Osteoblast (primary cell): ENCODE measurements around the gene C9orf78. TPM values are rescaled to one million over a fixed set of nuclear protein-coding genes. Genes with fewer than 3 reads are reported as not detected.

Experiments used
- DNase-seq: peaks from one replicate; pipeline ENCODE4 v3.0.0; 2011; ENCODE audit warnings: low spot score, mixed read lengths; ENCODE audit not compliant: insufficient read length; ENCODE audit errors: missing footprints
- H2AFZ ChIP-seq: 2 replicates; pipeline ENCODE4 v1.6.0; 2011; ENCODE audit warnings: mild to moderate bottlenecking, low read length
- H3K27ac ChIP-seq: 2 replicates; pipeline ENCODE4 v1.5.1; 2011; ENCODE audit warnings: mild to moderate bottlenecking, low read depth, low read length, moderate library complexity
- H3K27me3 ChIP-seq: 2 replicates; pipeline ENCODE4 v1.6.0; 2012; ENCODE audit warnings: mild to moderate bottlenecking, control low read depth, inconsistent platforms, low read length, moderate library complexity; ENCODE audit not compliant: insufficient read depth
- H3K36me3 ChIP-seq: 2 replicates; pipeline ENCODE4 v1.5.1; 2011; ENCODE audit warnings: mild to moderate bottlenecking, low read length, control low read depth, moderate library complexity; ENCODE audit not compliant: insufficient read depth
- H3K4me1 ChIP-seq: 2 replicates; pipeline ENCODE4 v1.5.1; 2011; ENCODE audit warnings: mild to moderate bottlenecking, low read length, control low read depth, moderate library complexity; ENCODE audit not compliant: insufficient read depth
- H3K4me2 ChIP-seq: 2 replicates; pipeline ENCODE4 v1.6.0; 2011; ENCODE audit warnings: mild to moderate bottlenecking, low read length; ENCODE audit not compliant: insufficient read depth
- H3K4me3 ChIP-seq: fragments of 200-600 bp; sonication (generic); 3 replicates; pipeline ENCODE4 v1.5.1; 2012; ENCODE audit warnings: mild to moderate bottlenecking, low read length, inconsistent platforms; ENCODE audit not compliant: insufficient read depth
- H3K79me2 ChIP-seq: 2 replicates; pipeline ENCODE4 v1.6.0; 2012; ENCODE audit warnings: mild to moderate bottlenecking, low read length, control low read depth, inconsistent platforms; ENCODE audit not compliant: insufficient read depth
- H3K9me3 ChIP-seq: 2 replicates; pipeline ENCODE4 v1.5.1; 2011; ENCODE audit warnings: low read depth, low read length, control low read depth
- H4K20me1 ChIP-seq: 2 replicates; pipeline ENCODE4 v1.6.0; 2012; ENCODE audit warnings: mild to moderate bottlenecking, low read length, control low read depth; ENCODE audit not compliant: insufficient read depth
- CTCF ChIP-seq: IDR thresholded peaks from 2 replicates; pipeline ENCODE4 v1.5.1; 2011; ENCODE audit warnings: mild to moderate bottlenecking, low read depth, low read length, moderate library complexity; ENCODE audit errors: extremely low read depth
- total RNA-seq: library from RNA; depleted of rRNA; stranded (reverse); fragments of >200 nt; gene quantifications from 2 replicates; pipeline ENCODE4 v1.2.3, GENCODE V29; 2012

C9orf78 gene
- total RNA-seq, result 30.8 and 41.0 TPM in 2 replicates

- Histone ChIP-seq H3K27me3 (no peaks in the 10 kb centered on the region), H3K79me2 (peaks cover 55% of the 10 kb centered on the region), H3K36me3 (peaks cover 33% of the 10 kb centered on the region), H3K4me2 (peak within 1 kb of the TSS; percentile 97), H3K4me1 (peaks cover 42% of the 10 kb centered on the region), H3K9me3 (no peaks in the 10 kb centered on the region), H2AFZ (peak within 1 kb of the TSS; percentile 98), H4K20me1 (peaks cover 16% of the 10 kb centered on the region), H3K4me3 (peak within 1 kb of the TSS; percentile 98), H3K27ac (peak within 1 kb of the TSS; percentile 77)
- TF ChIP-seq CTCF, result no peak
- DNase-seq, result peak; percentile 99
Observed at GRCh38 chr9:129835128-129835859, at the start of gene C9orf78, which contains the start of gene USP20. Gene C9orf78 (minus strand): TSS chr9:129835275. CDS start chr9:129835221, 54 bp downstream. Gene USP20 (plus strand): TSS chr9:129835458. CDS start chr9:129852556, 17,098 bp downstream.

DNA sequence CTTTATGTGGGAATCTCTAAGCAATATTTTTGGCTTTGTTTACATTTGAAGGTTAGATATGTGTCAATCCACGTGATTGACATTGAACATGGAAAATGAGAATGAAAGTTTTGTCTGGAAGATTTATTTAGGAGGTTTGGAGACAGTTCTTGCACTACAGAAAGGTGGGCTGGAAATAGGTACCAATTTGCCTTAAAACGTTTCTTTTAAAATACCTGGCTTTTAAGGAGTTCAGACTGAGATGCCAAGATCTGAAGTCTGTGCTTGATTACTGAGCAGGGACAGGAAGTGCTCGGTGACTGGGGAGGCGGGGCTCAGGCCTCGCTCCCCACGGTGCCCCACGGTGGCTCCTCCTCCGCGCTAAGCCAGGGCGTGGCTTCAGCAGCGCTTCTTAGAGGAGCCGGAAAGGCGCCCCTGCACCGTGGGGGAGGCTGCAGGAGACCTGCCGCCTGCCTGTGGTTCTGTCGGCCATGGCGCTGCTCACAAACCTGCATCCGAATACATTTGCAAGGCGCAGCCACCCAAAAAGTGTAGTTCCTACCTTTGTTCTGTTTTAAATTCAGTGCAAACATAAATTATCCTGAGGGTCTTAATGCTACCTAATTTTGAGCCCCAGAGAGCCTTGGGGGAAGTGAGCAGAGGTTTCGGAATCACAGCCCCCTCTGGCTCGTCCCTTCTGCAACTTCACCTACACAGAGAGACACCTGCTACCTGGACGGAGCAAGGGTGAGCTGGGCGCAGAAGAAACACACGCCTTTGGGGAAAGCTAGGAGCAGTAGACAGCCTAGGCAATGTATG, 49.3 kb upstream of the C9orf78 start:
- H3K4me3 ChIP-seq, result peak overlapping the region; percentile 49

GRCh38 chr9:129881547-129882324, 46.7 kb upstream of the C9orf78 start:
- Histone ChIP-seq H3K79me2 (no peaks in the 10 kb centered on the region), H3K4me2 (no peak overlapping the region), H2AFZ (no peak overlapping the region), H3K4me1 (peaks cover 23% of the 10 kb centered on the region), H3K4me3 (no peak overlapping the region), H3K36me3 (peaks cover 13% of the 10 kb centered on the region), H4K20me1 (no peaks in the 10 kb centered on the region), H3K9me3 (no peaks in the 10 kb centered on the region), H3K27me3 (no peaks in the 10 kb centered on the region), H3K27ac (no peak overlapping the region)
- peak; percentile 75 for DNase-seq
- TF ChIP-seq CTCF, result no peak

More for the DNA sequence above, 49.3 kb upstream of the C9orf78 start:
- no peaks in the 10 kb centered on the region for H3K9me3 ChIP-seq
- H3K4me2 ChIP-seq, result peak overlapping the region; percentile 77
- H2AFZ ChIP-seq, result peak overlapping the region; percentile 27
- H4K20me1 ChIP-seq, result no peaks in the 10 kb centered on the region
- H3K27ac ChIP-seq, result peak overlapping the region; percentile 5
- H3K27me3 ChIP-seq, result no peaks in the 10 kb centered on the region
- TF ChIP-seq CTCF, result no peak
- H3K79me2 ChIP-seq, result no peaks in the 10 kb centered on the region
- peaks cover 8% of the 10 kb centered on the region for H3K36me3 ChIP-seq
- H3K4me1 ChIP-seq, result peaks cover 23% of the 10 kb centered on the region
- DNase-seq, result peak; percentile 97
